ENCODE results near the gene TRIM25.

TRIM25 gene

DNA sequence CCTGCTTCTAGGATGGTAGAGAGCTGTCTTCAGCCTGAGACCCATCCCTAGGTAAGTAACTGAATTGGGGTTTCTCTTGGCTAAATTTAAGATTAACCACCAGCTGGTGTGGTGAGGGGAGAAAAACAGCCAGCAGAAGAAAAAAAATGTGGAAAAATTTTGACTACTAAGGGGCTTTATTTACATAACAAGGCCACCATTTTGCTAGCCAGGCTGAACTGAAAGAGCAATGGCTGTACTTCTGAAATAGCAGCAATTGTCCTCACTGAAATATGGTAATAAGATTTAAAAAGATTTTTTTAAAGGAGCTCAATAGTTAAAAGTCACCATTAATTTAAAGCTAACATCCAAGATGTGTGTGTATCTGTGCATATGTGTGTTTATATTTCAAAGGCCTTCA is 12.4 kb upstream of the TRIM25 start:
- DNase-seq (ENCODE audit: low spot score) = no peak

DNA sequence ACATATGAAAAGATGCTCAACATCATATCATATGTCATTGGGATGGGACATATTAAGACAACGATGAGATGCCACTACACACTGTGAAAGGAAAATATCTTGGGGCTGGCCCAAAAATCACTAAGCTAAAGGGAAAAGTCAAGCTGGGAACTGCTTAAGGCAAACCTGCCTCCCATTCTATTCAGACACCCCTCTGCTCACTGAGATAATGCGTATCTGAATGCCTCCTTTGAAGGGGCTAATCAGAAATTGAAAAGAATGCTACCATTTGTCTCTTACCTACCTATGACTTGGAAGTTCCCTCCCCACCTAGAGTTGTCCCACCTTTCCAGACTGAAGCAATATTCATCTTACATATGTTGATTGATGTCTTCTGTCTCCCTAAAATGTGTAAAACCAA is 11.2 kb upstream of the TRIM25 start:
- DNase-seq (ENCODE audit: low spot score) = no peak

GRCh38 chr17:56919717-56920116 is 5.9 kb upstream of the TRIM25 start:
- no peak for DNase-seq (ENCODE audit: low spot score)

DNA sequence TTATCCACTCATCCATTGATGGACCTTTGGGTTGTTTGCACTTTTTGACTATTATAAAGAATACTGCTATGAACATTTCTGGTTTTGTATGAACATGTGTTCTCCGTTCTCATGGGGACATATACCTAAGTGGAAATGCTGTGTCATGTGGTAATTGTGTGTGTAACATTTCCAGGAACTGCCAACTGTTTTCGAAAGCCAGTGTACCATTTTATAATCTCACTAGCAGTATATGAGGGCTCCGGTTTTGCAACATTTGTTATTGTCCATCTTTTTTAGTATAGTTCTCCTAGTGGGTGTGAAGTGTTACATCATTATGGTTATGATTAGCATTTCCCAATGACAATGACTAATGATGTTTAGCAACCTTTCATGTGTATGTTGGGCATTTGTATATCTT is 5.1 kb upstream of the TRIM25 start:
- no peak for DNase-seq (ENCODE audit: low spot score)

DNA sequence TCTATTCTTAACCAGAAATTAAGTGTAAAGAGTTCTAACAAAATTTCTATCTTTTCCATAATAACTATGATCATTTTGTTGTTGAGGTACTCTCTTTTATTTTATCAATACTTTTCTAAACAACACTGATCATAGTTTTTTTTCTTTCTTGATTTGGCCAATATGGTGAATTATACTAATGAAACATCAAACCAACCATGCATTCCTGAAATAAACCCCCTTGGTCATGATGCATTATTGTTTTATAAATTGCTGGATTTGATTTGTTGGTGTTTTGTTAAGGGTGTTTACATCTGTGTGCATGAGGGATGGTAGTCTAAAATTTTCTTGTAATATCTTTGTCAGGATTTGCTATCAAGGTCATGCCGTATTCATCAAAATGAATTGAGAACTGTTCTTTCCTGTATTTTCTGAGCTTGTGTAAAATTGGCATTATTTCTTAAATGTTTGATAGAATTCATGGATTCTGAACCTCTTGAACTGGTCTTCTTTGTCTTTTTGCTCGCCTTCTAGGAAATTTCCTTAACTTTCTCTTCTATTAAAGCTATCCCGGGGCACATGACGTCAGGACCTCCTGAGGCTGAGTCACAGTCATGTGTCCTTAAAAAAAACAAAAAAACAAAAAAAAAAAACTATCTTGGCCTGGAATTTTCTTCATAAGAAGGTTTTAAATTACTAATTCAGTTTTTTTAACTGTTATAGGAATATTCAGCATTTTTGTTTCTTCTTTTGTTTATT is 3.9 kb upstream of the TRIM25 start:
- DNase-seq (ENCODE audit: low spot score) = no peak

DNA sequence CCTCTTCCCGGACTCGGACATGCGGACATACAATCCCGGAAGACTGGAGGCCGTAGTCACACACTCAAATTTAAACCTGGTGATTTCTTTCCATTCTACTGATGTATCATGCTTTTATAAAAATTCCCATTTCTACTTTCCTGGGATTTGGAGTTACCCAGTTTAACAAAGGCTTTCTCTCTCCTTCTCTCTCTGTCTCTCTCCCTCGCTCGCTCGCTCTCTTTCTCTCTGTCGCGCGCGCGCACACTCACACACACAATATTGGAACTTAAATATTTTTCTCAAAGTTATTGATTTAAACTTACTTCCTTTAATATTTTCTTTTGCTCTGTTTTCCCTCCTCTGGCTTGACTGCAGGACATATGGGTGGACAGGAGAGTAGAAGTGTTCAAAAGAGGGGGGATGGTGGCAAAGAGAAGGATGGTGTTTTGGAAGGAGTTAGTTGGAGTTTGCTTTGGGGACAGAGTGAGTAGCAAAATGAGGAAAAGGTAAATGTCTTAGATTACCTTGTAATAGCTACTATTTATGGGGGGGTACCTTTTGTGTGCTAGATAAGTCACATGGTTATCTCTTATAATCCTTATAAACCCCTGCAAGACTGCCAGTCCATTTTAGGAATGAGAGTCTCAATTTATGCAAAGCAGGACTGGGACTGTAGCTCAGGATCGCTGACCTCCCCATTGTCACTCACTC is 878 bp upstream of the TRIM25 start:
- DNase-seq (ENCODE audit: low spot score) = peak; percentile 12

- DNase-seq (ENCODE audit: low spot score) = no peak
Measured at GRCh38 chr17:56913353-56913866, 439 bp downstream of the TRIM25 start.

DNA sequence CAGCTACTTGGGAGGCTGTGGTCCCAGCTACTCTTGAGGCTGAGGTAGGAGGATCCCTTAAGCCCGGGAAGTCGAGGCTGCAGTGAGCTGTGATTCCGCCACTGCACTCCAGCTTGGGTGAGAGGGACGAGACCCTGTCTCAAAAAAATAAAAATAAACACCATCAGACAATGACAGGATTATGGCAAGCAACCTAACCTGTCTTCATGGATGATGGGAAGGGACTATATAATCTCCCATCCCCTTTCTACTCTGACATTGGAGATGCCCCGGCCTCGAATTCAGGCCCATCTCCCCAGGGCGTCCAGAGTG is 893 bp downstream of the TRIM25 start:
- DNase-seq (ENCODE audit: low spot score) = no peak

GRCh38 chr17:56912105-56912999 is 1.5 kb downstream of the TRIM25 start:
- DNase-seq (ENCODE audit: low spot score) = no peak

DNA sequence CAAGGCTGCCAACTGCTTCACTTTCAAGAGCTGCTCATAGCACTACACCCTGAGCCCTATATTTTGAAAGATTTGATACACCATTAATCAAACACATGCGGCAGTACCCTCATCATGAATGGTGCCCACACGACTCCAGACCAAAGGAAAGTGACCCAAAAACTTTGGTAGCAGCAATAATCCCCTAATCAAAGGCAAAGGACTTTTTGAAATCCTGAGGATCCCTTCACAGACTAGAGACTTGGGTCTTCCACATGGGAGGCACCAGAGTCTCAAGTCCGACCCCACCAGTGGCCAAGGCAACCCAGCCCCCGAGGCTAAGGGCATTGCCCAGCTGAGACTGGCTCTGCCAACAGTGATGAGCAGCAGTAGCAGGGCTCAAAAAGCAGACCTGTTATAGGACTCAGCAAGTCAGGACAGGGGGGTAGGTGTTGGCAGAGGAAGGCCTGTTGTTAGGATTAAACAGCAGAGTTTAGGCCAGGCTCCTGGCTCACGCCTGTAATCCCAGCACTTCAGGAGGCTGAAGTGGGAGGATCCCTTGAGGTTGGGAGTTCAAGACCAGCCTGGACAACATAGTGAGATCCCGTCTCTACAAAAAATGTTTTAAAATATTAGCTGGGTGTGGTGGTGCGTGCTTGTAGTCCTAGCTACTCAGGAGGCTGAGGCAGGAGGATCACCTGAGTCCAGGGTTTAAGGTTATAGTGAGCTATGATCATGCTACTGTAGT is 3.2 kb downstream of the TRIM25 start:
- DNase-seq (ENCODE audit: low spot score) = no peak

- peak; percentile 56 for DNase-seq (ENCODE audit: low spot score)
Measured at GRCh38 chr17:56909742-56910508, 3.9 kb downstream of the TRIM25 start.

DNA sequence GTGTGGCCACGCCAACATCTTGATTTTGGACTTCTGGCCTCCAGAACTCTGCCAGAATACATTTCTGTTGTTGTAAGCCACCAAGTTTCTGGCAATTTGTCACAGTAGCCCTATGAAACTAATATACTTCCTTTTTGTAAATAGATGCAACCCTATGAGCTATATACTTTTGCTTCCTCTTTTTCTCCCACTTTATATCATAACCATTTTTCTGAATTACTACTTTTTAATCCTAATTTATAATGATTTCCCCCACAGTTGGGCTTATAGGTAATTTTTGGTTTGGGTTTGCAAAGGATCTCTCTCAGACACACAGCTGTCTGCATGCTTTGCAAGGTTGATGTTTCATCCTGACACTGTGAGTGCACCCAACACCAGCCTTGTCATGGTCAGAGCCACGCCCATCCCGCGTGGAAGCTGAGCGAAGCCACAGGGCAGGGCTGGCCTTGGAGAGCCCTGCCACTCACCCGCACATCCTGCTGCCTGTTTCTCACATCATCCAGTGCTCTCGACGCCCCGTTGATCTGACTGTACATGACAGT is 5.8 kb downstream of the TRIM25 start:
- peak; percentile 80 for DNase-seq (ENCODE audit: low spot score)

- DNase-seq (ENCODE audit: low spot score) = no peak
Measured at GRCh38 chr17:56903560-56903959, 10.3 kb downstream of the TRIM25 start.

- DNase-seq (ENCODE audit: low spot score) = no peak
Measured at GRCh38 chr17:56902348-56902747, 11.5 kb downstream of the TRIM25 start.

- DNase-seq (ENCODE audit: low spot score) = no peak
Measured at GRCh38 chr17:56899403-56899802, 14.4 kb downstream of the TRIM25 start.

- peak; percentile 23 for DNase-seq (ENCODE audit: low spot score)
Measured at GRCh38 chr17:56898874-56899273, 15.0 kb downstream of the TRIM25 start.

DNA sequence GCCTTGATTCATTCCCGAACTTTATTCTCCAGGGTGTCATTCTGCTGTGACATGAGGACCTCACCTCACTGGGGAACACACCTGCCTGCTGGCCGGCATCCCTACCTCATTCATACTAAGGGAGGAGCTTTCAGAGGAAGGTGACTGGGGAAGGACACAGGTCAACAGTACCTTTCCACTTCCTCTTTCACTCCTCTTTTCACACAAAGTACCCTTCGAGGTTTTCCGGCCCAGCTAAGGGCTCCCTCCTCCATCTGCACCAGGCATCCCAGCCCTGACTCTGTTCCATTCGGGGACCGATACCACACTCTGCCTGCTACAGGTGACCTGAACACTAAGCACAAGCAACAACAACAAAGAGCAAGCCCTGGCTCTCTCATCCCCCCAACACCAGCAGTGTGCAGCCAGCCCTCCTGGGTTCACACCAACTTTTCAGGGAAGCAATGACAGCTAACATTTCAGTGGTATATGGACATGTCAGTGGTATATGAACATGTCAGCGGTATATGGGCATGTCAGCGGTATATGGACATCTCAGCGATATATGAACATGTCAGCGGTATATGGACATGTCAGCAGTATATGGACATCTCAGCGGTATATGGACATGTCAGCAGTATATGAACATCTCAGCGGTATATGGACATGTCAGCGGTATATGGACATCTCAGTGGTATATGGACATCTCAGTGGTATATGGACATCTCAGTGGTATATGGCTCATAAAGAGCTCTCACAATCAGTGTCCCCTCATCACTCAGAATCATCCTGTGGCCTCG is 16.0 kb downstream of the TRIM25 start:
- DNase-seq (ENCODE audit: low spot score) = no peak

DNA sequence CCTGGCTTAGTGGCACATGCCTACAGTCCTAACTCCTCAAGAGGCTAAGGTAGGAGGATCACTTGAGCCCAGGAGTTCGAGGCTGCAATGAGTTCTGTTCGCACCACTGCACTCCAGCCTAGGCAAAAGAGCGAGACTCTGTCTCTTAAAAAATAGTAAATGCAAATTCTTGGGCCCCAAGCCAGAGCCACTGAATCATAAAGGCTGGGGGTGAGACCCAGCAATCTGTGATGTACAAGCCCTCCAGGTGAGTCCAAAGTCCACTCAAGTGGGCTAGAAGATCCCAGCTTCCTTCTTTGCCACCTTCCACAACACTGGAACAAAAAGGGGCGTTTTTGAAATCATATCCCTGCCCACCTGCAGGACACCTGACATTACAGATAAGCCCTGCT is 16.9 kb downstream of the TRIM25 start:
- no peak for DNase-seq (ENCODE audit: low spot score)

GRCh38 chr17:56896217-56896967 is 17.5 kb downstream of the TRIM25 start:
- DNase-seq (ENCODE audit: low spot score) = no peak
